GM12873 (cell line): ENCODE data around the gene ACKR4.

ENCODE experiments used
- CTCF ChIP-seq: IDR thresholded peaks from 2 replicates; pipeline ENCODE4 v1.5.1; 2012; ENCODE audit warnings: low read depth, mild to moderate bottlenecking, moderate library complexity, low read length, control low read depth; ENCODE audit not compliant: insufficient read depth; ENCODE audit errors: missing control alignments

Gene ACKR4

GRCh38 chr3:132645058-132645457 lies 48.0 kb downstream of the ACKR4 start:
- no peak for TF ChIP-seq CTCF

DNA sequence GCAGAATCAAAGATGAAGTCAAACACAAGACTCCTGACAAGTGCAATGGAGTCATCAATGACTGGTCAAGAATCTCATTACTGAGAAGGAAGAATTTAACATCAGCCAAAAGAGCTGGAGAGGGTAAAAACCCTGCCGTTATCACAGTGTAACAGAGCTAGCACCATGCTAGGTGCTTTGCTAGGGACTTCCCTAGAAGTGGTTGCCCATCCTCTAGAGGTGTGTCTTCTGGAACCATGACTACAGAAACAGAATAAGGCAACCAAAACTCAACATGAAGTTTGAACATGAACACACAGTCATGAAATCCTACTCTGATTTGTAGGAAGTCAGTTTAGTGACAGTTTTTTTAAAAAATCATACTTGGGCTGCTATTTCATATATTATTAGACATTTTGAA lies 53.1 kb downstream of the ACKR4 start:
- no peak for TF ChIP-seq CTCF
